MM.1S (cell line): ENCODE results near the gene PTPRR.

Experiments used
- DNase-seq: peaks from one replicate; pipeline ENCODE4 v3.0.0-alpha.2; 2015
- H2AFZ ChIP-seq: fragments of 300-600 bp; sonication (generic); 2 replicates; pipeline ENCODE4 v1.6.0; 2016; ENCODE audit warnings: antibody characterized with exemption, low read length
- H3F3A ChIP-seq: fragments of 300-600 bp; sonication (generic); 2 replicates; pipeline ENCODE4 v1.6.1; 2016; ENCODE audit warnings: mild to moderate bottlenecking, antibody characterized with exemption, low read length, moderate library complexity, mixed read lengths; ENCODE audit not compliant: insufficient read depth
- H3K27ac ChIP-seq: fragments of 300-600 bp; sonication (generic); 2 replicates; pipeline ENCODE4 v1.5.1; 2016; ENCODE audit warnings: mild to moderate bottlenecking, low read length
- H3K27me3 ChIP-seq: fragments of 300-600 bp; sonication (generic); replicated peaks from 2 replicates; pipeline ENCODE4 v1.6.0; 2016; ENCODE audit warnings: low read length; ENCODE audit not compliant: insufficient read depth
- H3K36me3 ChIP-seq: fragments of 300-600 bp; sonication (generic); replicated peaks from 2 replicates; pipeline ENCODE4 v1.6.1; 2016; ENCODE audit warnings: mild to moderate bottlenecking, low read length, mixed read lengths; ENCODE audit not compliant: insufficient read depth
- H3K4me1 ChIP-seq: fragments of 300-600 bp; sonication (generic); 2 replicates; pipeline ENCODE4 v1.6.1; 2016; ENCODE audit warnings: low read length, mixed read lengths
- H3K4me2 ChIP-seq: fragments of 300-600 bp; sonication (generic); 2 replicates; pipeline ENCODE4 v1.6.0; 2016; ENCODE audit warnings: low read depth, low read length
- H3K4me3 ChIP-seq: fragments of 300-600 bp; sonication (generic); 2 replicates; pipeline ENCODE4 v1.5.1; 2016; ENCODE audit warnings: low read length, mixed read lengths
- H3K79me2 ChIP-seq: fragments of 300-600 bp; sonication (generic); 2 replicates; pipeline ENCODE4 v1.6.1; 2016; ENCODE audit warnings: mixed run types, low read length, mixed read lengths
- H3K9ac ChIP-seq: fragments of 300-600 bp; sonication (generic); 2 replicates; pipeline ENCODE4 v1.6.1; 2016; ENCODE audit warnings: low read length, mixed read lengths
- H3K9me2 ChIP-seq: fragments of 300-600 bp; sonication (generic); replicated peaks from 2 replicates; pipeline ENCODE4 v1.6.1; 2016; ENCODE audit warnings: mild to moderate bottlenecking, low read length, mixed read lengths; ENCODE audit not compliant: insufficient read depth
- H3K9me3 ChIP-seq: fragments of 300-600 bp; sonication (generic); replicated peaks from 2 replicates; pipeline ENCODE4 v1.6.1; 2016; ENCODE audit warnings: mild to moderate bottlenecking, low read length, mixed read lengths; ENCODE audit not compliant: insufficient read depth
- H4K20me1 ChIP-seq: fragments of 300-600 bp; sonication (generic); 2 replicates; pipeline ENCODE4 v1.6.1; 2016; ENCODE audit warnings: mild to moderate bottlenecking, low read length, moderate library complexity, mixed read lengths; ENCODE audit not compliant: insufficient read depth
- EZH2 ChIP-seq: fragments of 300-600 bp; sonication (generic); optimal IDR thresholded peaks from 2 replicates; pipeline ENCODE3; 2017; ENCODE audit warnings: low read depth, mild to moderate bottlenecking, antibody characterized with exemption, low read length, mixed read lengths
- EZH2phosphoT487 ChIP-seq: fragments of 300-600 bp; sonication (generic); IDR thresholded peaks from 2 replicates; pipeline ENCODE4 v1.6.1; 2018; ENCODE audit warnings: antibody characterized with exemption, low read length
- TF ChIP-seq, protein P1 (sequence below): fragments of 300-600 bp; sonication (generic); IDR thresholded peaks from 2 replicates; pipeline ENCODE4 v1.5.1; 2016; ENCODE audit warnings: antibody characterized with exemption, low read length, mixed read lengths

PTPRR gene

GRCh38 chr12:70638639-70639360 is 281.7 kb downstream of the PTPRR start:
- Histone ChIP-seq H3K9me2 (no peaks in the 10 kb centered on the region), H3K4me1 (0 out of 2 replicates have a peak, but pooled peaks cover 3% of the 10 kb centered on the region), H3K4me2 (no peak overlapping the region), H3K4me3 (no peak overlapping the region), H3K36me3 (no peaks in the 10 kb centered on the region), H3K9ac (no peak overlapping the region), H3K9me3 (no peaks in the 10 kb centered on the region), H3K79me2 (no peaks in the 10 kb centered on the region), H3K27ac (no peak overlapping the region), H4K20me1 (no peaks in the 10 kb centered on the region), H3F3A (no peaks in the 10 kb centered on the region), H3K27me3 (no peaks in the 10 kb centered on the region), H2AFZ (no peak overlapping the region)
- DNase-seq, result no peak
- TF ChIP-seq EZH2phosphoT487 (no peak), EZH2 (no peak)
- TF ChIP-seq, protein P1, sequence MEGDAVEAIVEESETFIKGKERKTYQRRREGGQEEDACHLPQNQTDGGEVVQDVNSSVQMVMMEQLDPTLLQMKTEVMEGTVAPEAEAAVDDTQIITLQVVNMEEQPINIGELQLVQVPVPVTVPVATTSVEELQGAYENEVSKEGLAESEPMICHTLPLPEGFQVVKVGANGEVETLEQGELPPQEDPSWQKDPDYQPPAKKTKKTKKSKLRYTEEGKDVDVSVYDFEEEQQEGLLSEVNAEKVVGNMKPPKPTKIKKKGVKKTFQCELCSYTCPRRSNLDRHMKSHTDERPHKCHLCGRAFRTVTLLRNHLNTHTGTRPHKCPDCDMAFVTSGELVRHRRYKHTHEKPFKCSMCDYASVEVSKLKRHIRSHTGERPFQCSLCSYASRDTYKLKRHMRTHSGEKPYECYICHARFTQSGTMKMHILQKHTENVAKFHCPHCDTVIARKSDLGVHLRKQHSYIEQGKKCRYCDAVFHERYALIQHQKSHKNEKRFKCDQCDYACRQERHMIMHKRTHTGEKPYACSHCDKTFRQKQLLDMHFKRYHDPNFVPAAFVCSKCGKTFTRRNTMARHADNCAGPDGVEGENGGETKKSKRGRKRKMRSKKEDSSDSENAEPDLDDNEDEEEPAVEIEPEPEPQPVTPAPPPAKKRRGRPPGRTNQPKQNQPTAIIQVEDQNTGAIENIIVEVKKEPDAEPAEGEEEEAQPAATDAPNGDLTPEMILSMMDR, result no peak

- H2AFZ ChIP-seq, result no peak within 1 kb of the TSS
- DNase-seq, result no peak
- H3K4me3 ChIP-seq, result no peak within 1 kb of the TSS
- H3K4me1 ChIP-seq, result no peaks in the 10 kb centered on the region
- TF ChIP-seq EZH2 (no peak), EZH2phosphoT487 (no peak)
- TF ChIP-seq, protein P1, result no peak
- no peaks in the 10 kb centered on the region for H3K9me2 ChIP-seq
- H3F3A ChIP-seq, result no peaks in the 10 kb centered on the region
- no peaks in the 10 kb centered on the region for H3K36me3 ChIP-seq
- no peak within 1 kb of the TSS for H3K9ac ChIP-seq
- no peaks in the 10 kb centered on the region for H3K27me3 ChIP-seq
- H3K27ac ChIP-seq, result no peak within 1 kb of the TSS
- H3K4me2 ChIP-seq, result no peak within 1 kb of the TSS
- no peaks in the 10 kb centered on the region for H3K79me2 ChIP-seq
- H3K9me3 ChIP-seq, result no peaks in the 10 kb centered on the region
- no peaks in the 10 kb centered on the region for H4K20me1 ChIP-seq
Observed at GRCh38 chr12:70637303-70638085, 283.0 kb downstream of the PTPRR start, which contains the start of gene PTPRB. Gene PTPRB, minus strand, starts transcription at chr12:70637429. Its CDS starts 34 bp downstream, at chr12:70637395.

- H3K36me3 ChIP-seq, result no peaks in the 10 kb centered on the region
Observed at GRCh38 chr12:70635755-70636154, 284.8 kb downstream of the PTPRR start.

More at GRCh38 chr12:70635755-70636154, 284.8 kb downstream of the PTPRR start:
- Histone ChIP-seq H3K9me2 (no peaks in the 10 kb centered on the region), H3F3A (no peaks in the 10 kb centered on the region), H3K27ac (no peak overlapping the region), H4K20me1 (no peaks in the 10 kb centered on the region), H3K4me2 (no peak overlapping the region), H2AFZ (no peak overlapping the region), H3K79me2 (no peaks in the 10 kb centered on the region), H3K9me3 (no peaks in the 10 kb centered on the region), H3K27me3 (no peaks in the 10 kb centered on the region), H3K4me1 (no peaks in the 10 kb centered on the region), H3K4me3 (no peak overlapping the region), H3K9ac (no peak overlapping the region)
- no peak for DNase-seq
- TF ChIP-seq EZH2phosphoT487 (no peak), EZH2 (no peak)
- TF ChIP-seq, protein P1, result no peak
